Epidermal melanocyte (primary cell): ENCODE measurements around the gene OR7A10.

Source experiments
- DNase-seq: peaks from one replicate; pipeline ENCODE4 v3.0.0; 2011; ENCODE audit warnings: low spot score; ENCODE audit not compliant: insufficient read length

Gene OR7A10

DNA sequence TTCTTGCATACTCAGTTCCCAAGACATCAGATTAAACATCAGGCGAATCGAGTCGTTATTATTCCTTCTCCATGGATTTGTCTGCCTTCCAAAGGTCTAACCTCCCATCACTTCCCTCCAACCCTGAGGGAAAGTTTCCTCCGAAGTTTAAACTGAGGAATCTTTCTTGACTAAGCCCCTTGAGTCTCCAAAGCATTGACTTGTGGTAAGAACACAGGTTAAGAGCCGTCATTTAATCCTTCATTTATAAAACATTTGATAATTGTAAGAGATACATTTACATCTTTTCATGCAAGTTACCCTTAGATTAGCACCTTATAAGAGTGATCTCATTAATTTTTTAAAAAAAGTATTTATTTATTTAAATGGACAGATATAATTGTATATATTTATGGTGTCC, at the start of gene OR7A10:
OR7A10 (minus strand) TSS at position 101 of the 400 bp plus-strand sequence. CDS start 7,045 bp downstream, outside the sequence.
- no peak for DNase-seq

DNA sequence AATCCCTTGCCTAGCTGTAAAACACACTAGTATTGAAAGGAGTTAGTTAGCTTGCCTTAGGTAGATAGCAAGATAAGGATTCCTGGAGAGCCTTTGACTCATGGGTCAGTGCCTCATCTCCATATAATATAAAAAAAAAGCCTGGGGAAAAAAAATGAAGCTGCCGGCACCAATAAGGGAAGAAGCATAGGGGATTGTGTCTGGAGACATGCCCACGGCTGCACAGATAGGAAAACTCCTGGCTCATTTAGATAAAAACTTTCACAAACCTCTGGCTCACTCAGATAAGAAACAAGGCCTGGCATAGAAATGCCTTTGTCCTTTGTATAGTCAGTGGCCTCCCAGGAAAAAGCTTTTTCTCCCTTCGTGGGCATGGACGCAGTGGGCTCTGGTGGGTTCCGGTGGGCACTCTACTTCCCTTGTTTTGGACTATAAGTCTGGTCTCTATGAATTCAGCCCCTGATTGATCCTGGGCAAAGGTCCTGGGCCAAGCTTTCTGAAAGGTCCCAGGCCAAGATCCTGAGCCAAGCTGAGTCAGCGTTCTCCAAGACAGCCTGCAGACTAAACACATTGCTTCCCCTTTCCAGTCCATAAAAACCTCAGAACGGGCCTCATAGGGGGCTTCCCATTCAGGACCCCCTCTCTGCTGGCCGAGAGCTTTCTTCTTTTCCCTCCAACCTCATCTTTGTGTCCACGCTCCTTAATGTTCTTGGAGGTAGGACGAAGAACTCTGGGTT, 42.1 kb upstream of the OR7A10 start:
- no peak for DNase-seq

DNA sequence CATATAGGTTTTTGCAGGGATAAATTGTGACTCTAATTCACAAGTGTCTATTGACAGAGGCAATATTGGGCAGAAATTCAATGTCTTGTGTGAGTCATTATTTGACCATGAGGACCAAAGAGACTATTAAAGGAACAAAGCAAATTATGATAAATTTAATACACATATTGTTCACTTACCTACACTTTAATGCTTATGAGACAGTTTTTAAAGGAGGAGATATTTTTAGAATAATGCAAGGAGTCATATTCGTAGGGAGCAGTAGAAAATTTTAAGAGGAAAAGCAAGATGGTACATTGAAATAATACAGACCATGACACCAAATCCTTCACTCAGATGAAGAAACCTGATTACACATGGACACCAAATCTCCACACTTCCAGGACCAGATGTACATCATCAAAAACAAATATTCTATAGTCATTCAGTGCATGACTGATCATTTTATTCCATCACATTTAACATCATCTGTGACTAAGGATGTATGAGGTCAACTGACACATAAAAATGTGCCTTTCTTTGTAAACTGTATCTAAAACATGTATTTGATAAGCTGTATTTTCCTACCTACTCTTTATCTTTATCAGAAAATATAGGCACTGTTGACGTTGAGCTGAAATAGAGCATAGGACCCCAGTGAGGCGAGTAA, 41.4 kb upstream of the OR7A10 start:
- DNase-seq, result no peak

DNA sequence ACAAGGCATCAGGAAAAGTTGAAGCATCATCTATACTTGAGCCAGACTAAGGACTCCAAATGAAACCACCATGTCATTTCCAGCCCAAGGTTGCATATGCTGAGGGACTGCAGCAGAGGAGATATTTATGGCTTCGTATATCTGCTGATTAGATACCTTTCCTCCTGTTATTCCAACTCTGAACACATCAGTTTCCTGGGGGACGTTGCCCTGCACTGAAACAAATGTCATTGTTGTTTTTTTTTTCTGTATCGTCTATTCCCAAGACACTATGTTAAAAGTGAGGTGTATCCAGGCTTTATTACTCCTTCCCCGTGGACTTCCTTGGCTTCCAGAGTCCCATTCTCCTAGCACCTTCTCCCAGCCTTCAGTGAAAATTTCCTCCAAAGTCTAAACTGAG, 37.3 kb upstream of the OR7A10 start, which contains the start of gene OR7A17:
OR7A17 (minus strand) TSS at position 101 of the 400 bp plus-strand sequence. CDS start 4,777 bp downstream, outside the sequence.
- DNase-seq, result no peak

DNA sequence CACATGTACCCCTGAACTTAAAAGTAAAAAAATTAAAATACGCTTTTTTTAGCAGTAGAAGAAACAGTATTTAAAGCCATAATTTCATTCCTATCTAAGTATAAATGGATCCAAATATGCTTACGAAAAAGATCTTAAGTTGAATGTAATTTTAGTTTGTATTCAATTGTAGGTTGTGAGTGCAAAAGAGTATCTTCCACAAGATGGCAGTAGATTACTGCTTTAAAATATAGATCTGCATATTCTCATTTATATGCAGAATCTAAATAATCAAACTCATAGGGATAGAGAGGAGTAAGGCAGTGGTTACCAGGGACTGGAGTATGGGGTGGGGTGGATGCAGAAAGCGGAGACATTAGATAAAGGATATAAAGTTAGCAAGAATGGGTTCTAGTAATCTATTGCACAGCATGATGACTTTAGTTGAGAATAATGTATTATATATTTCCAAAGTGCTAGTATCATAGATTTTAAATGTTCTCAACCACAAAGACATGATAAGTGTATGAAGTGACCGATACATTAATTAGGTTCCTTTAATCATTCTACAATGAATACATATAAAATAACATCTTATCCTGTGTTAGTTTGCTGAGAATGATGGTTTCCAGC, 23.0 kb upstream of the OR7A10 start:
- DNase-seq, result no peak

DNA sequence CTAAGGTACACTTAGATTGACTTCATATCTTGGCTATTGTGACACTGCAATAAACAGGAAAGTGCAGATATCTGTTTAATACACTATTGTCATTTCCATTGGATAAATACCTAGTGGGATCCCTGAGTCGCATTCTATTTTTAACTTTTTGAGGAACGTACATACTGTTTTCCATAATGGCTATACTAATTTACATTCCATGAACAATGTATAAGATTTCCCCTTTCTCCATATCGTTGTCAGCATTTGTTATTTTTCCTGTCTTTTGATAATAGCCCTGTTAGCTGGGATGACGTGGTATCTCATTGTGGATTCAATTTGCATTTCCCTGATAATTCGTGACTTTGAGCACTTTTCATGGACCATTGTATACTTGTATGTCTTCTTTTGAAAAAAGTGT, 19.8 kb upstream of the OR7A10 start:
- DNase-seq, result no peak

DNA sequence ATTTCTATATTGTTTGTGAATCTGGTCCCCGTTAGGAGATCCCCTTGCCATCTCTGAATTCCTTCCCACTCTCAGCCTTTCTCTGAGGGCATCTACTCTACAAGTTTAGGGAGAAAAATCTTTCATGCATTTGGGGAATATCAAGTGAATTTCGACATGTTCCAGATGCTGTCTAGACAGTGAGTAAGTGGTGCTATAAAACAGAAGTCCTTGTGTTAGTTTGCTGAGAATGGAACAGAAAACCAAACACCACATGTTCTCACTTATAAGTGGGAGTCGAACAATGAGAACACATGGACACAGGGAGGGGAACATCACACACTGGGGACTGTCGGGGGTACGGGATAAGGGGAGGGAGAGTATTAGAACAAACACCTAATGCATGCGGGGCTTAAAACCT, 5.1 kb downstream of the OR7A10 start:
- DNase-seq, result no peak

DNA sequence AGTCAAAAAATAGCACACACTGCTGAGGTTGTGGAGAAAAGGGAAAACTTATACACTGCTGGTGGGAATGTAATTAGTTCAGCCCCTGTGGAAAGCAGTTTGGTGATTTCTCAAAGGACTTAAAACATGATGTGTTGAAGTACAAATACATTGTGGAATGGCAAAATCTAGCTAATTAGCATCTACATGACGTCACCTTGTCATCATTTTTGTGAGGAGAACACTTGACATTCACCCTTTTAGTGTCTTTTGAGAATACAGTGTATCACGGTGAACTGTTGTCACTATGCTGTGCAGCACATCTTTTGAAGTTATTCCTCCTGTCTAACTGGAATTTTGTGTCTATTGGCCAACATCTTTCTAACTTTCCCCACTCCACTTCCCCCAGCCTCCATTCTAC, 5.6 kb downstream of the OR7A10 start:
- no peak for DNase-seq

DNA sequence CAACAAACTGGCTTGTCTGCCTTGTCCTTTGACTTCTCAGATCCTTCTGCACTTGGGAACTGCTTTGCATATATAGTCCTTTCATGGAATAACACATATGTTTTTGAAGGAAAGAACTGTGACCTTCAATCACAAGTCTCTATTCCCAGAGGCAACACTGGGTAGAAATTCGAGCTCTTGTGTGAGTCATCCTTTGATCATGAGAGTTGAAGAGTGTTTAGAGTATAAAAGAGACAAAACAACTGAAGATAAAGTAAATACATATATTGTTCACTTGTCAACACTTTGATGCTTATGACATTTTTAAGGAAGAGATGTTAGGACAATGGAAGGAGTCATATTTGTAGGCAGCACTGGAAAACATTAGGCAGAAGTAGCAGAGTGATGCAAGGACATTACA, 8.5 kb downstream of the OR7A10 start:
- DNase-seq, result no peak

DNA sequence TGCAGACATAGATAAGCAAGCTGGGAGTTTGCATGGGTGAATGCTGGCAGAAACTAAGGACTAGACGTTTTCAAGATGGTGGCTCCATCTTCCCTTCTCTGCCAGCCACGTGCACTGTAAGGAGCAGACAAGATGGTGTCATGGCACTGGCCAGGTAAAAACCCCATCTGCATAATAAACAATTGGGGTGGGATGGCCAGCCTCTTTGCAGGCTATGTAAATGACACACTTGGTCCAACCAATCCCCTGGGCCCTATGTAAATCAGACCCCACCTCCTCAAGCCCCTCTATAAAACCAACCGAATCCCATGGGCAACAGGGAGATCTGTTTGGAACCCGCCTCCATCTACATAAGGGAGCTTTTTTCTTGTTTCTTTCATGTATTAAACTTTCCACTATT, 11.3 kb downstream of the OR7A10 start:
- no peak for DNase-seq

DNA sequence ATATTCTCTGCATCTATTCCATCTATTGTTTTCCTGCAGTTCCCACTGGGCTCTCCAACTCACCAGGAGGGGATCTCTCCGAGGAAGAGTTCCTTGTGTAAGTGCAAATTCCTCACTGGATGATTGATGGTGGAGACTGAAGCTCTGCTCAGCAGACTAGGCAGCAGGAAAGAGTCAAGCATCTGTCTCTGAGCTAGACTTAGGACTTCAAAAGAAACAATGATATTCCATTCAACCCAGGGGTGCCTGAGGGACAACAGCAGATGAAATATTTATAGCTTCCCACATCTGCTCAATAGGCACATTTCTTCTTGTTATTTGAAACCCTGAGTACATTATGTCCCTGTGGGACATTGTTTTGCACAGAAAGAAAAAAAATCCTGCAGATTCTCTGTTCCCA, 13.7 kb downstream of the OR7A10 start, which contains the start of the genes OR7A5 and OR7C1:
OR7A5 (minus strand) TSS at position 175 of the 400 bp plus-strand sequence. CDS start 6,944 bp downstream, outside the sequence.
OR7C1 (minus strand) TSS at position 175 of the 400 bp plus-strand sequence. CDS start 35,049 bp downstream, outside the sequence.
- peak; percentile 60 for DNase-seq

DNA sequence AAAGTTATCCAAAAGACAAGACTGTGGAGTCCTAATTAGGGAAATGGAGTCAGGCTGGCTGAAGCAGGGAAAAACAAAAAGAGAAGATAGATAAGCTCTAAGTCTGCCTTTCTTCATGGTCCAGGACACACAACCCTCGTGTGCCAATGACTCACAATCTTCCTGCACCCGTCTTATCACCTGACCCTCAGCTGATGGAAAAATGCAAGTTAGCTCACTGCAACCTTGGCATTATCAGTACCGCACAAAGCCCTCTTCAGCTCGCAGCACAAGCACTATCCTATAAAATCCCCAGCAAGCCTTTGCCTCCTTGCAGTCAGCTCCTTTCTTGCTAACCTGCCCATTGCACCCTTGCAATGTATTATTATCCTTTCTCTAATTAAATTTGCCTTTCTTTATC, 18.0 kb downstream of the OR7A10 start:
- no peak for DNase-seq

DNA sequence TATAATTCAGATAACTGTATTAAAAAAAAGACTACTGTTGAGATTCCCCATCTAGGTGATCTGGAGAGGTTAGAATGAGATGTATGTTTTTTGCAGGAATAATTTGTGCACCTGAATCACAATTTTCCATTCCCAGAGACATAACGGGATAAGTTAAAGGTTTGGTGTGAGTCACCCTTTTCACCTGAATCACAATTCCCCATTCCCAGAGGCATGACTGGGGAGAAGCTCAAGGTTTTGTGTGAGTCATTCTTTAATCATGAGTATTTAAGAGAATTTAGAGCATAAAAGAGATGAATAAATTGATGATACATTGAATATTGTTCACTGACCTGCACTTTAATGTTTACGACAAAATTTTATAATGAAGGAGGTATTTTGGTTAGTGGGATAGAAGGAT, 22.7 kb downstream of the OR7A10 start:
- DNase-seq, result no peak

DNA sequence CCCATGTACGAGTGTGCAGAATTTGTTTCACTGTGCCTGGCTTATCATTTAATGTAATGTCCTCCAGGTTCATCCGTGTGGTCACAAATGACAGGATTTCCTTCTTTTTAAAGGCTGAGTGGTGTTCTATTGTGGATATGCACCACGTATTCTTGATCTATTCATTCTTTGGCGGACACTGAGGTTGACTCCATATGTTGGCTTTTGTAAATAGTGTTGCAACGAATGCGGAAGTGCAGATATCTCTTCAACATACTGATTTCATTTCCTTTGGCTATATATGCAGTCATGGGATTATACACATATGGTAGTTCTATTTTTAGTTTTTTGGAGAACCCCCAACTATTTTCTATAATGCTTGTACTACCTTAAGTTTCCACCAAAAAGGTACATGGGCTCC, 26.8 kb downstream of the OR7A10 start:
- no peak for DNase-seq

DNA sequence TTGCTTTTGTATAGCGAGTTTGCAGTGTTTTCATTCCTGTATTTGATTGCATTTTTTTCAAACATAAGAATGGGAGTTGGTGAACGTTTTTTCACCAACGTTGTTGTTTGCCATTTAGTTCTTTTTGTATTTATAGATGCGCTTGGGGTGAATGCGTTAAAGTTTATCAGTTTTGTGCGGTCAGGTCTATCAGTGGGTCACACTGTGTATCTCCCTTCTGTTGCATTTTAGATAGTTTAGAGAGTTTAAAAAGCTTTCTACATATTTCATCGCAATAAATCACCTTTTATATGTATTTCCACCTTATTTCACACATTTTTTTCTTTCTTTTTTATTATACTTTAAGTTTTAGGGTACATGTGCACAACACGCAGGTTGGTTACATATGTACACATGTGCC, 30.1 kb downstream of the OR7A10 start:
- DNase-seq, result no peak

DNA sequence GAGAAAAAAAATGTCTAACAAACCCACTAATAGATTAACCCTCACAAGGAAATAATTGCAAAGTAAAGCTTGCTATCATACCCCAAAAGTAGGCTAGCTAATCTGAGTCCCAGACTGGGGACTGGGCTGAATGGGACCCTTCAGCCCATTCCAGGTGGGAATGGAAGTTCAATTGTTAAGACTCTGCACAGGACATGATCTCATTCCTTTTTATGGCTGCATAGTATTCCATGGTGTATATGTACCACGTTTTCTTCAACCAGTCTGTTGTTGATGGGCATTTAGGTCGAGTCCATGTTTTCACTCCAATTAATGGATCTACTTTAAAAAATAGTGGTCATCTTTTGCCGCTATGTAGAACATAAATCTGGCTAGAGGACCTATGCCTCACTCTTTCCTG, 31.7 kb downstream of the OR7A10 start:
- DNase-seq, result no peak

DNA sequence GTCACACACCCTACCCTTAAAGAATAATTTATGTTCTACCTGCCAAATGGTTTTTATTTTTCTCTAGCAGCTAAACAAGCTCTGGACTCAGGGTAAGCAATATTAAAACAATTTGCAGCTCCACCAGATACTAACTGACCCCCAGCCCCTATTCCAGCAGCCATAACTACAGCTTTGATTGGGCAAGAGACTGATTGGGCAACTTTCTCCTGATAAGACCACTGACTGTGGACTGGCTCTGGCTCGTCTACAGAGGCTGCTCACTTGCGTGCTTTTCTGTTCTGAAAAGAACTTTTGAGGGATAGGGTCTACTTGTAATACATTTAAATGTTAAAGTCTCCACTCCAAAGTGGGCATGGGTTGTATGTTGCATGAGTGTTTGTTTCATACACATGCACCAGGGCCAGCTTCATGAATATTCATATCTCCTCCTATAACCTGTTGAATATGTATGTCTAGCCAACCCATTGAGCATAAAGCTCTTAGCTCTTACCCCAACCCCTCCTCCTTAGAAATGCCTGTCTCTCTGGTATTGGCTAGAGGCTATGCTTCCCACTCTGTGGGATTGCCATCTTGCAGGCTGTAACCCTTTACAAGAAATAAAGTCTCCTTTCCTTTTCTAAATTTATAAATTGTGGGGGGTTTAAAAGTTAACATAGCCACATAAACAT, 33.6 kb downstream of the OR7A10 start:
- DNase-seq, result no peak

DNA sequence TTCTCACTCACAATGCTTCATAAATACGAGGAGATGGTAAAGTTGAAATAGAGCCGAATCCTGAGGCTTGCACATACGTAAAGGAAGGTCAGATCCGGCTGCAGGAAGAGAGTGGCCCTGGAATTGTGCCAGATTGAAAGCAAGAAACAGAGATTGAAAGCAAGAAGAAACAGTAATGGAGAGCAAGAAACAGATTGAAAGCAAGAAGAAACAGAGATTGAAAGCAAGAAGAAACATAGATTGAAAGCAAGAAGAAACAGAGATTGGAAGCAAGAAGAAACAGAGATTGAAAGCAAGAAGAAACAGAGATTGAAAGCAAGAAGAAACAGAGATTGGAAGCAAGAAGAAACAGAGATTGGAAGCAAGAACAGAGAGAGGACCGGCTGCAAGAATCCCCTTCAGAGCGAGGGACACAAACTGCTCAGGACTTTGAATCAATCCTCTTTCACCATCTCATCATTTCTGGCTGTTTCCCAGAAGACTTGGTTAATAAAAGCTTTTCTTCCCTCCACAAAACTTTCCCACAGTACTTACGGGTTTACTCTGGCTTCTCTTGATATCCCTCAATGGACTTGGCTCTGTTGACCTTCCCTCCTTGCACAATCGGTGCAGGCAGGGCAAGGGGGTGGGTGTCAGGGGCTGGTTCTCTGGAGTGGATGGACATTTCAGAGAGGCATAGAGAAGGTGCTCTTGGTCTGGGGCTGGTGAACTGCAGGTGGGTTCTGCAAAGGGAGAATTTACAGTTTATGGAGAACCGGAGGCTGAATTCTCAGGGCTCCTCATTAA, 39.3 kb downstream of the OR7A10 start:
- DNase-seq, result no peak

DNA sequence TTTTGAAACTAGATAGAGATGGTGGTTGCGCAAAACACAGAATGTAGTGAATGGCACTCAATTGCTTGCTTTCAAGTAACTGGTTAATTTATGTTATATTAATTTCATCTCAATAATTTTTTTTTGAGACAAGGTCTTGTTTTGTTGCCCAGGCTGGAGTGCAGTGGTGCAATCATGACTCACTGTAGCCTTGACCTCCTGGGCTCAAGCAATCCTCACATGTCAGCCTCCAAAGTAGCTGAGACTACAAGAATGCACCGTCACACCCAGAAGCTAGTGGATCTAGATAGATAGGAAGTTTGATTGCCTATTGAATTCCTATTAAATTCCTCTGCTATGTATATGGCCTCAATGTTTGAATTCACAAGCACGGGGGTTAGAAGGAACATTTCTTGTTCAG, 44.0 kb downstream of the OR7A10 start:
- DNase-seq, result no peak

DNA sequence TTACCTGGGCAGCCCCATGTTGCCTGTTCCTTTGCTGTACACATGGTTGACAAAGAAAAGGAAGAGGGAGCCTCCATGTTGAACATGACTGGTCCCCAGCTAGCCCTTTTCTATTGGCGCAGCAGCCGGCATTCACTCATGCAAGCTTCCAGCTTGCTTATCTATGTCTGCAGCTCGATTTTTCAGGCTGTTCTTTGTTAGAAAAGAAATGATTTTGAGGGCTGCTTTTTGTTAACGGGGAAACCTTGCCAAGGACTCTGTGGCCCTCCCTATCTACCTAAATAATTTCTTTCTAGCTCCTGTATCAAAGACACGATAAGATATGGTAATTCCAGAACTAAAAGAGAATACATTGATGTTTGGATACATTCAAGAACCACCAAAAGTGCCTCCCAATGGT, 50.0 kb downstream of the OR7A10 start:
- DNase-seq, result no peak

DNA sequence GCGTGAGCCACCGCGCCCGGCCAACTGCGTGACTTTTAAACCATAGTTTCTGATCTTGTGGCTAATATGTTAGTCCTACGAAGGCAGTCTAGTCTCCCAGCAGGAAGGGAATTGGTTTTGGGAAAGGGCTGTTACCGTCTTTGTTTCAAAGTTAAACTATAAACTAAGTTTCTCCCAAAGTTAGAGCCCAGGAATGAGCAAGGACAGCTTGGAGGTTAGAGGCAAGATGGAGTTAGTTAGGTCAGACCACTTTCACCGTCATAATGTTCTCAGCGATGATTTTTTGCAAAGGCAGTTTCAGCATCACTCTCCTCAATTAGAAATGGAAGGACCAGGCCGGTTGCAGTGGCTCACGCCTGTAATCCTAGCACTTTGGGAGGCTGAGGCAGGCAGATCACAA, 52.7 kb downstream of the OR7A10 start:
- no peak for DNase-seq
